Panc1 (cell line): ENCODE data around the gene IGFL1. TPM values are rescaled to one million over a fixed set of nuclear protein-coding genes. Genes with fewer than 3 reads are reported as not detected.

Source experiments
- ATAC-seq: fragments of 200-7000 bp; cut with Tn5 transposase; 2 replicates; pipeline ENCODE4 v1.9.1; 2020; ENCODE audit warnings: mild to moderate bottlenecking, moderate library complexity
- BruUV-seq: library from RNA; stranded (reverse); fragments of 400-500 nt; replicated peaks from 2 replicates; lab custom pipeline; 2021; lab: Mats Ljungman, UMichigan
- CTCF ChIA-PET: fragments of 300-600 bp; sonication (Branson Sonifier 250); formaldehyde crosslinking; loops from one replicate; lab custom pipeline; 2022; ENCODE audit warnings: antibody characterized with exemption; lab: Charles Lee
- POLR2A ChIA-PET: fragments of 300-600 bp; sonication (Branson Sonifier 250); formaldehyde crosslinking; loops from one replicate; lab custom pipeline; 2022; ENCODE audit warnings: antibody characterized with exemption; lab: Charles Lee
- DNase-seq: peaks from one replicate; pipeline ENCODE4 v3.0.0-alpha.2; 2010; ENCODE audit warnings: low read depth, low spot score
- H3K27ac ChIP-seq: 2 replicates; pipeline ENCODE4 v1.5.1; 2011; ENCODE audit warnings: mild to moderate bottlenecking, low read length, inconsistent platforms
- H3K27me3 ChIP-seq: fragments of 200-500 bp; sonication (Bioruptor generic); 2 replicates; pipeline ENCODE4 v1.6.0; 2014; ENCODE audit warnings: low read length, inconsistent platforms; ENCODE audit not compliant: control insufficient read depth, insufficient read depth
- H3K36me3 ChIP-seq: fragments of 200-500 bp; sonication (Bioruptor generic); 2 replicates; pipeline ENCODE4 v1.5.1; 2014; ENCODE audit warnings: inconsistent platforms, mild to moderate bottlenecking, low read length, moderate library complexity; ENCODE audit not compliant: control insufficient read depth, insufficient read depth
- H3K4me1 ChIP-seq: 2 replicates; pipeline ENCODE4 v1.5.1; 2011; ENCODE audit warnings: inconsistent platforms, mild to moderate bottlenecking, low read length, moderate library complexity; ENCODE audit not compliant: control insufficient read depth, insufficient read depth
- H3K4me3 ChIP-seq, 2 experiments: 2 replicates each; pipeline ENCODE4 v1.5.1; 2011 to 2012; ENCODE audit warnings: low read depth in 2 of 2, low read length in 2 of 2, mild to moderate bottlenecking in 2 of 2, inconsistent platforms in 1 of 2, moderate library complexity in 1 of 2
- H3K9me3 ChIP-seq: fragments of 200-500 bp; sonication (Bioruptor generic); 2 replicates; pipeline ENCODE4 v1.5.1; 2014; ENCODE audit warnings: low read depth, mild to moderate bottlenecking, inconsistent platforms, low read length, moderate library complexity; ENCODE audit not compliant: control insufficient read depth, insufficient read depth
- POLR2AphosphoS5 ChIP-seq: IDR thresholded peaks from 2 replicates; pipeline ENCODE4 v1.6.1; 2012; ENCODE audit warnings: mild to moderate bottlenecking, low read depth, low read length, moderate library complexity
- REST ChIP-seq, 2 experiments: IDR thresholded peaks; 2 replicates each; pipeline ENCODE4 v1.6.1; 2011 to 2012; ENCODE audit warnings: low read depth in 2 of 2, control low read depth in 1 of 2, low read length in 1 of 2, mild to moderate bottlenecking in 1 of 2, moderate library complexity in 1 of 2; ENCODE audit not compliant: insufficient read depth in 1 of 2
- SIN3A ChIP-seq: IDR thresholded peaks from 2 replicates; pipeline ENCODE4 v1.6.1; 2012; ENCODE audit warnings: low read depth, mild to moderate bottlenecking, low read length, moderate library complexity, borderline replicate concordance; ENCODE audit not compliant: insufficient read depth
- TCF7L2 ChIP-seq: IDR thresholded peaks from 2 replicates; pipeline ENCODE4 v1.6.1; 2011; ENCODE audit warnings: mild to moderate bottlenecking, low read depth, low read length, inconsistent platforms
- in situ Hi-C: cut with HindIII; loops from 2 replicates; pipeline ENCODE4 v1.10.0; 2016; ENCODE audit warnings: low sequenced_read_pairs, low pct_unique_long_range_greater_than_20kb
- intact Hi-C: fragments of 100-400 bp; cut with micrococcal nuclease; formaldehyde crosslinking; loops from one replicate; pipeline ENCODE4 v1.10.0; 2022; ENCODE audit not compliant: unreplicated experiment
- total RNA-seq: library from RNA; stranded (reverse); gene quantifications from one replicate; pipeline ENCODE4 v1.2.1, GENCODE V29; 2021; ENCODE audit not compliant: unreplicated experiment
- TF ChIP-seq, protein P1 (sequence below): fragments of 450-650 bp; IDR thresholded peaks from 2 replicates; pipeline ENCODE4 v1.5.1; 2017; ENCODE audit warnings: mild to moderate bottlenecking

IGFL1 gene
- total RNA-seq, 1 experiment from 2014 or later: not detected

GRCh38 chr19:46186101-46186716 is 43.3 kb upstream of the IGFL1 start:
- no peak for ATAC-seq
- in situ Hi-C loops: no loop called here
- no peaks in the 10 kb centered on the region for H3K9me3 ChIP-seq
- TF ChIP-seq, protein P1, sequence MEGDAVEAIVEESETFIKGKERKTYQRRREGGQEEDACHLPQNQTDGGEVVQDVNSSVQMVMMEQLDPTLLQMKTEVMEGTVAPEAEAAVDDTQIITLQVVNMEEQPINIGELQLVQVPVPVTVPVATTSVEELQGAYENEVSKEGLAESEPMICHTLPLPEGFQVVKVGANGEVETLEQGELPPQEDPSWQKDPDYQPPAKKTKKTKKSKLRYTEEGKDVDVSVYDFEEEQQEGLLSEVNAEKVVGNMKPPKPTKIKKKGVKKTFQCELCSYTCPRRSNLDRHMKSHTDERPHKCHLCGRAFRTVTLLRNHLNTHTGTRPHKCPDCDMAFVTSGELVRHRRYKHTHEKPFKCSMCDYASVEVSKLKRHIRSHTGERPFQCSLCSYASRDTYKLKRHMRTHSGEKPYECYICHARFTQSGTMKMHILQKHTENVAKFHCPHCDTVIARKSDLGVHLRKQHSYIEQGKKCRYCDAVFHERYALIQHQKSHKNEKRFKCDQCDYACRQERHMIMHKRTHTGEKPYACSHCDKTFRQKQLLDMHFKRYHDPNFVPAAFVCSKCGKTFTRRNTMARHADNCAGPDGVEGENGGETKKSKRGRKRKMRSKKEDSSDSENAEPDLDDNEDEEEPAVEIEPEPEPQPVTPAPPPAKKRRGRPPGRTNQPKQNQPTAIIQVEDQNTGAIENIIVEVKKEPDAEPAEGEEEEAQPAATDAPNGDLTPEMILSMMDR: no peak
- no peak for TF ChIP-seq SIN3A
- TF ChIP-seq POLR2AphosphoS5: no peak
- no peak for TF ChIP-seq TCF7L2
- ChIA-PET CTCF (no interaction called here), POLR2A (no interaction called here)
- intact Hi-C loops: no loop called here
- no peaks in the 10 kb centered on the region for H3K36me3 ChIP-seq
- DNase-seq: no peak
- H3K4me1 ChIP-seq: no peaks in the 10 kb centered on the region
- H3K27ac ChIP-seq: no peak overlapping the region
- H3K4me3 ChIP-seq: no peak overlapping the region
- H3K27me3 ChIP-seq: no peaks in the 10 kb centered on the region; the same call in 1 of the 2 replicates
- BruUV-seq: no TSS peak

GRCh38 chr19:46186717-46187101 is 42.8 kb upstream of the IGFL1 start:
- in situ Hi-C loops: no loop called here
- TF ChIP-seq TCF7L2 (no peak), SIN3A (no peak), REST (IDR thresholded peaks at IDR 0.05; ENCODE audit: insufficient read depth in 1 of 2, low read depth in 2 of 2, low read length in 1 of 2) (no peak), POLR2AphosphoS5 (no peak)
- TF ChIP-seq, protein P1: no peak
- no peak for DNase-seq
- ChIA-PET POLR2A (no interaction called here), CTCF (no interaction called here)
- Histone ChIP-seq H3K4me1 (no peaks in the 10 kb centered on the region), H3K27ac (no peak overlapping the region), H3K9me3 (no peaks in the 10 kb centered on the region), H3K36me3 (no peaks in the 10 kb centered on the region), H3K4me3 (no peak overlapping the region), H3K27me3 (no peaks in the 10 kb centered on the region; the same call in 1 of the 2 replicates)
- no TSS peak for BruUV-seq
- intact Hi-C loops: no loop called here
- ATAC-seq: no peak
